ENCODE data around the gene CWF19L2. TPM values are rescaled to one million over a fixed set of nuclear protein-coding genes. Genes with fewer than 3 reads are reported as not detected.

CWF19L2 gene
- total RNA-seq, 2 experiments from 2014 or later = 13.4 to 21.4 TPM

DNA sequence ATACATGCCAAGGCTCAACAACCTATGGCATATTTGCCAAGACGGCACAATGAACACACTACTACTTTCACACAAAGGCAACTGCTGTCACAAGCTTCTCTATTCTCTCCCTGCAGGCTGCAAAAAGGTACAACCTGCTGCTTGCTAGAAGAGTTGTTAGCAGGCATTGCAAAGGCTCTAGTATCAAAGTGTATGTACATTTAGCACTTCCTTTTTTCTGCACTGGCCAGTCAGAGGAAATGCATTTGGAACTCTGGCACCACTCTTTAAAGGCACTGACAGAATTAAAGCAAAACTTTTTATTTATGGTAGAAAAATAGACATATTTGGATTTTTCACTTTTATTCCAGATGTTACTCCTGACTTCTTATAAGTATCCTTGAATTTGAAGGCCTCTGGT lies 125.9 kb downstream of the CWF19L2 start:
- BruUV-seq (replicated peaks) = no TSS peak
- TF ChIP-seq, protein P1, sequence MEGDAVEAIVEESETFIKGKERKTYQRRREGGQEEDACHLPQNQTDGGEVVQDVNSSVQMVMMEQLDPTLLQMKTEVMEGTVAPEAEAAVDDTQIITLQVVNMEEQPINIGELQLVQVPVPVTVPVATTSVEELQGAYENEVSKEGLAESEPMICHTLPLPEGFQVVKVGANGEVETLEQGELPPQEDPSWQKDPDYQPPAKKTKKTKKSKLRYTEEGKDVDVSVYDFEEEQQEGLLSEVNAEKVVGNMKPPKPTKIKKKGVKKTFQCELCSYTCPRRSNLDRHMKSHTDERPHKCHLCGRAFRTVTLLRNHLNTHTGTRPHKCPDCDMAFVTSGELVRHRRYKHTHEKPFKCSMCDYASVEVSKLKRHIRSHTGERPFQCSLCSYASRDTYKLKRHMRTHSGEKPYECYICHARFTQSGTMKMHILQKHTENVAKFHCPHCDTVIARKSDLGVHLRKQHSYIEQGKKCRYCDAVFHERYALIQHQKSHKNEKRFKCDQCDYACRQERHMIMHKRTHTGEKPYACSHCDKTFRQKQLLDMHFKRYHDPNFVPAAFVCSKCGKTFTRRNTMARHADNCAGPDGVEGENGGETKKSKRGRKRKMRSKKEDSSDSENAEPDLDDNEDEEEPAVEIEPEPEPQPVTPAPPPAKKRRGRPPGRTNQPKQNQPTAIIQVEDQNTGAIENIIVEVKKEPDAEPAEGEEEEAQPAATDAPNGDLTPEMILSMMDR (conservative IDR thresholded peaks at IDR 0.05; ENCODE audit: low read length) = no peak
- no peak for TF ChIP-seq EZH2phosphoT487 (IDR thresholded peaks at IDR 0.05; ENCODE audit: borderline replicate concordance, low read depth, low read length)
- no peaks in the 10 kb centered on the region for H4K20me1 ChIP-seq (ENCODE audit: insufficient read depth, low read length)

DNA sequence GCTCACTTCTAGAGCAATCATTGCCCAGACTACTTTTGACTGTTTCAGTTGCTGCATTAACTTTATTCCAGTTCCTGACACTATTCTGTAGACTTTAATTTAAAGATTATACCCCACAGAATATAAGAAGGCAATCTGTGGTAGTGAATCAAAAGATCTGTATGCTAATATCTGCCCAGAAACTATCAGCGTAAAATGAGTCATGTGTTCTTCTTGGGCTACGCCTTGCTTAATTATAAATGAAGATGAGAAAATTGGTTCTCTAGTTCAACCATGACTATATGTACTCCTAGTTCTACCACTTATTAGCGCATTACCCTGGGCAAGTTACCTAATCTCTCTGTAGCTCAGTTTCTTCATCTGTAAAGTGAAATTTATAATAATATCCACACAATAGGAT lies 128.5 kb downstream of the CWF19L2 start:
- H4K20me1 ChIP-seq (ENCODE audit: insufficient read depth, low read length) = no peaks in the 10 kb centered on the region
- H3K4me2 ChIP-seq (ENCODE audit: low read length) = no peak overlapping the region
- no peaks in the 10 kb centered on the region for H3K9me2 ChIP-seq (ENCODE audit: insufficient read depth, low read length)
- no peaks in the 10 kb centered on the region for H3K79me2 ChIP-seq (ENCODE audit: insufficient read depth, low read depth, low read length)
- H2AFZ ChIP-seq (ENCODE audit: low read length) = no peak overlapping the region
- H3K9me3 ChIP-seq (ENCODE audit: low read length) = no peaks in the 10 kb centered on the region
- ChIA-PET CTCF (ENCODE audit: unreplicated experiment) (no interaction called here), POLR2A (interaction anchor here (0.6 to 1.0 kb wide), 2 partner anchors 10 to 24 kb away, joined by 3 to 10 read pairs; no protein-coding TSS in a partner anchor)
- peaks cover 2% of the 10 kb centered on the region for H3K36me3 ChIP-seq (ENCODE audit: insufficient read depth, low read length)
- DNase-seq (ENCODE audit: low spot score) = no peak
- no peak for TF ChIP-seq EZH2phosphoT487 (IDR thresholded peaks at IDR 0.05; ENCODE audit: borderline replicate concordance, low read depth, low read length)
- TF ChIP-seq, protein P1 (conservative IDR thresholded peaks at IDR 0.05; ENCODE audit: low read length) = no peak
- BruUV-seq (replicated peaks) = no TSS peak
- no peak overlapping the region for H3K4me3 ChIP-seq (ENCODE audit: low read depth, low read length, poor library complexity, severe bottlenecking)
- intact Hi-C loops (cut with micrococcal nuclease; ENCODE audit: unreplicated experiment) = no loop called here
- H3K27ac ChIP-seq (ENCODE audit: low read depth, low read length, poor library complexity, severe bottlenecking) = no peak overlapping the region
- no peaks in the 10 kb centered on the region for H3K4me1 ChIP-seq (ENCODE audit: insufficient read depth, low read length, poor library complexity, severe bottlenecking)

More for the DNA sequence above, 125.9 kb downstream of the CWF19L2 start:
- intact Hi-C loops (cut with micrococcal nuclease; ENCODE audit: unreplicated experiment) = no loop called here
- Histone ChIP-seq H3K79me2 (ENCODE audit: insufficient read depth, low read depth, low read length) (no peaks in the 10 kb centered on the region), H2AFZ (ENCODE audit: low read length) (no peak overlapping the region), H3K36me3 (ENCODE audit: insufficient read depth, low read length) (no peaks in the 10 kb centered on the region; the same call in 1 of the 2 replicates), H3K4me3 (ENCODE audit: low read depth, low read length, poor library complexity, severe bottlenecking) (no peak overlapping the region), H3K9me2 (ENCODE audit: insufficient read depth, low read length) (no peaks in the 10 kb centered on the region), H3K9me3 (ENCODE audit: low read length) (no peaks in the 10 kb centered on the region), H3K4me2 (ENCODE audit: low read length) (no peak overlapping the region), H3K4me1 (ENCODE audit: insufficient read depth, low read length, poor library complexity, severe bottlenecking) (no peaks in the 10 kb centered on the region), H3K27ac (ENCODE audit: low read depth, low read length, poor library complexity, severe bottlenecking) (no peak overlapping the region)
- peak; percentile 4 for DNase-seq (ENCODE audit: low spot score)
- ChIA-PET POLR2A (no interaction called here), CTCF (ENCODE audit: unreplicated experiment) (no interaction called here)

DNA sequence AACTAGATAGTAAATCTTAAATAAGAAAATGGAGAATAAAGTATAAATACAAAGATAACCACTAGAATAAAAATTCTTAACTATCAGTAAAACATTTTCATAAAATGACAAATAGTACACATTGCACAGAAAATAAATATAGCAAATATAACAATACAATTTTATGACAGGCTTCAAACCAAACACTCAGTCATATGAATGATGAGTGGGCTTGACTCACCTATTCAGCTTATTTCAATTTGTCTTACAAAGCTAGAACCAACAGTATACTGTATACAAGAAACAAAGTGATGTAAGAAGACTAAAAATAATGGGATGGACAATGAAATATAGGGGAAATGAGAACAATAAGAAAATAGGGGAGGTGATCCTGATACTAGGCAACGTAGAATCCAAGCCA lies 141.2 kb downstream of the CWF19L2 start:
- no peaks in the 10 kb centered on the region for H3K4me1 ChIP-seq (ENCODE audit: insufficient read depth, low read length, poor library complexity, severe bottlenecking)
- no peak for TF ChIP-seq EZH2phosphoT487 (IDR thresholded peaks at IDR 0.05; ENCODE audit: borderline replicate concordance, low read depth, low read length)
- TF ChIP-seq, protein P1 (conservative IDR thresholded peaks at IDR 0.05; ENCODE audit: low read length) = no peak
- no TSS peak for BruUV-seq (replicated peaks)
- intact Hi-C loops (cut with micrococcal nuclease; ENCODE audit: unreplicated experiment) = no loop called here
- no peaks in the 10 kb centered on the region for H3K9me3 ChIP-seq (ENCODE audit: low read length)
- DNase-seq (ENCODE audit: low spot score) = no peak
- no peak overlapping the region for H3K4me3 ChIP-seq (ENCODE audit: low read depth, low read length, poor library complexity, severe bottlenecking)
- ChIA-PET POLR2A (interaction anchor here (0.5 kb wide), 1 partner anchor 170 kb away, joined by 3 read pairs; no protein-coding TSS in a partner anchor), CTCF (ENCODE audit: unreplicated experiment) (no interaction called here)
- H3K36me3 ChIP-seq (ENCODE audit: insufficient read depth, low read length) = peaks cover 7% of the 10 kb centered on the region; the same call in 1 of the 2 replicates
- no peaks in the 10 kb centered on the region for H3K79me2 ChIP-seq (ENCODE audit: insufficient read depth, low read depth, low read length)
- no peak overlapping the region for H3K4me2 ChIP-seq (ENCODE audit: low read length)
- H2AFZ ChIP-seq (ENCODE audit: low read length) = no peak overlapping the region
- no peak overlapping the region for H3K27ac ChIP-seq (ENCODE audit: low read depth, low read length, poor library complexity, severe bottlenecking)
- no peaks in the 10 kb centered on the region for H3K9me2 ChIP-seq (ENCODE audit: insufficient read depth, low read length)
- no peaks in the 10 kb centered on the region for H4K20me1 ChIP-seq (ENCODE audit: insufficient read depth, low read length)

Data from OCI-LY7 (cell line).